Right lobe of liver (tissue), 6 donors: ENCODE measurements around the gene KIF1A. TPM values are rescaled to one million over a fixed set of nuclear protein-coding genes. Genes with fewer than 3 reads are reported as not detected.
"Not testable (repeated sequence)": the region's sequence is repeated elsewhere in the genome, so short reads cannot be mapped to it uniquely, and the experiment has no call there.

Experiments
- ATAC-seq, 4 donors: fragments of 200-7000 bp; cut with Tn5 transposase; one replicate each; pipeline ENCODE4 v1.9.1; 2020; ENCODE audit warnings: mild to moderate bottlenecking in 4 of 4, moderate library complexity in 4 of 4
- DNase-seq, 3 donors: peaks; one replicate each; pipeline ENCODE4 v3.0.0-alpha.2; 2020
- H3K27ac ChIP-seq, 3 donors: fragments of 200-600 bp; one replicate each; pipeline ENCODE4 v1.8.0; 2022
- H3K27me3 ChIP-seq, 2 donors: fragments of 200-600 bp; one replicate each; pipeline ENCODE4 v1.8.0; 2022
- H3K36me3 ChIP-seq, 4 donors: fragments of 200-600 bp; sonication (generic) in 1 of 4; one replicate each; pipeline versions ENCODE4 v1.5.1 to v1.8.0; 2017 to 2022; ENCODE audit warnings: control low read depth in 1 of 4
- H3K4me1 ChIP-seq, 4 donors: fragments of 200-600 bp; sonication (generic) in 1 of 4; one replicate each; pipeline versions ENCODE4 v1.5.1 to v1.8.0; 2017 to 2022; ENCODE audit warnings: control low read depth in 1 of 4
- H3K4me3 ChIP-seq, 3 donors: fragments of 200-600 bp; one replicate each; pipeline ENCODE4 v1.8.0; 2022
- H3K9me3 ChIP-seq, 4 donors: fragments of 200-600 bp; sonication (generic) in 1 of 4; one replicate each; pipeline versions ENCODE4 v1.5.1 to v1.8.0; 2017 to 2022; ENCODE audit warnings: control low read depth in 1 of 4
- POLR2A ChIP-seq: fragments of 450-650 bp; IDR thresholded peaks from one replicate; pipeline ENCODE4 v1.6.1; 2017; ENCODE audit warnings: antibody characterized with exemption, mild to moderate bottlenecking
- WGBS: methylation state at CpG from one replicate; pipeline ENCODE4 v1.1.6; 2018; ENCODE audit warnings: low coverage, low lambda C conversion rate; ENCODE audit not compliant: insufficient coverage; ENCODE audit errors: missing lambda C conversion rate; 5-methylcytosine and 5-hydroxymethylcytosine counted together
- intact Hi-C, 2 donors: fragments of 100-400 bp; cut with DNase I; formaldehyde crosslinking; loops; one replicate each; pipeline versions ENCODE4 v1.11.2 to v1.14.1; 2022
- total RNA-seq, 6 experiments: library from RNA; depleted of rRNA in 2 of 6; stranded (reverse); fragments of >200 nt in 2 of 6; fragmentation: NEBNext Ultra II Directional in 3 of 6; extraction: Animal tissue kit (Norgen Biotek cat#: 25700) in 3 of 6; gene quantifications; one replicate each; pipeline versions ENCODE4 v1.1.0 to v1.2.4, GENCODE V29; 2016 to 2023
- TF ChIP-seq, protein P1 (sequence below), 4 donors: fragments of 200-600 bp in 3 of 4; fragments of 450-650 bp in 1 of 4; IDR thresholded peaks; one replicate each; pipeline versions ENCODE4 v1.5.1 to v1.8.0; 2016 to 2022; ENCODE audit warnings: antibody characterized with exemption in 4 of 4, mild to moderate bottlenecking in 2 of 4
- donor health status: DM: no; HTN: yes; CAD: no.
- donor health status: DM: no; HTN: no; CAD: no.
- donor health status: DM: no; HTN: no; CAD: no.
- donor health status: DM: no; HTN: yes; CAD: no.
- donor health status: DM: no; HTN: yes; CAD: no.

KIF1A gene
- total RNA-seq, 6 experiments from 2014 or later: 0.31 to 0.87 (median 0.56) TPM

DNA sequence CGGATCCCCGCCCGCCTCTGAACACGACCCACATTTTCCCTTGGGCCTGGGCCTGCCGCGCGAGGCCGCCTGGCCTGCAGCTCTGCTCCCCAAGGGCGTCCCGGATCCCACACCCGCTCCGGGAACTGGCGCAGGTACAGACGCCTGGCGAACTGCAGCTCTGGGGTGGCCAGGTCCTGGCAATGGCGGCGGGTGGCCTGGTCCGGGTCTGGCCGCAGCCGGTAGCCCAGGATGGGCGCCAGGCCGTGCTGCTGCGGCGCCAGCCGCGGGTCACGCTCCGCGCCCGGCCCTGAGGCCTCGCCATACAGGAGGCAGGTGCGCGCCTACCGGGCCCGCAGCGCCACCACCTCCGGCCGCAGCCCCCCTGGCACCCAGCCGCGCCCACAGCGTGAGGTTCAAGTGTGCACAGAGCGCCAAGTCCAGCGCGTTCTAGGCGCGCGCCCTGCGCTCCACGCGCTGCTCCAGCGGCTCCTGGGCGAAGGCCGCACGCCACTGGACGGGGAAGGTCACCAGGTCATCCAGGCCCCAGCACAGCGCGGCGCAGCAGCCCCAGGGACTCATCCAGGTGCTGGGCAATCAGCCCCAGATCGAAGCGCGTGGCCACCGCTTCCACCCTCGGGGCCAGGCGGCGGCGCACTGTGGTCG lies 118.8 kb downstream of the KIF1A start:
- TF ChIP-seq POLR2A: no peak
- TF ChIP-seq, protein P1, sequence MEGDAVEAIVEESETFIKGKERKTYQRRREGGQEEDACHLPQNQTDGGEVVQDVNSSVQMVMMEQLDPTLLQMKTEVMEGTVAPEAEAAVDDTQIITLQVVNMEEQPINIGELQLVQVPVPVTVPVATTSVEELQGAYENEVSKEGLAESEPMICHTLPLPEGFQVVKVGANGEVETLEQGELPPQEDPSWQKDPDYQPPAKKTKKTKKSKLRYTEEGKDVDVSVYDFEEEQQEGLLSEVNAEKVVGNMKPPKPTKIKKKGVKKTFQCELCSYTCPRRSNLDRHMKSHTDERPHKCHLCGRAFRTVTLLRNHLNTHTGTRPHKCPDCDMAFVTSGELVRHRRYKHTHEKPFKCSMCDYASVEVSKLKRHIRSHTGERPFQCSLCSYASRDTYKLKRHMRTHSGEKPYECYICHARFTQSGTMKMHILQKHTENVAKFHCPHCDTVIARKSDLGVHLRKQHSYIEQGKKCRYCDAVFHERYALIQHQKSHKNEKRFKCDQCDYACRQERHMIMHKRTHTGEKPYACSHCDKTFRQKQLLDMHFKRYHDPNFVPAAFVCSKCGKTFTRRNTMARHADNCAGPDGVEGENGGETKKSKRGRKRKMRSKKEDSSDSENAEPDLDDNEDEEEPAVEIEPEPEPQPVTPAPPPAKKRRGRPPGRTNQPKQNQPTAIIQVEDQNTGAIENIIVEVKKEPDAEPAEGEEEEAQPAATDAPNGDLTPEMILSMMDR (IDR thresholded peaks at IDR 0.05): no peak
- H3K4me3 ChIP-seq: no peak overlapping the region
- no peaks in the 10 kb centered on the region for H3K4me1 ChIP-seq
- H3K27me3 ChIP-seq: no peaks in the 10 kb centered on the region
- DNase-seq: peak in 2 of 3 donors; percentile 10 to 46
- ATAC-seq: no peak
- no peak overlapping the region for H3K27ac ChIP-seq
- intact Hi-C loops: no loop called here
- no peaks in the 10 kb centered on the region for H3K9me3 ChIP-seq
- no peaks in the 10 kb centered on the region for H3K36me3 ChIP-seq
- WGBS: no CpG with 5 or more reads among the region's 67 CpGs

DNA sequence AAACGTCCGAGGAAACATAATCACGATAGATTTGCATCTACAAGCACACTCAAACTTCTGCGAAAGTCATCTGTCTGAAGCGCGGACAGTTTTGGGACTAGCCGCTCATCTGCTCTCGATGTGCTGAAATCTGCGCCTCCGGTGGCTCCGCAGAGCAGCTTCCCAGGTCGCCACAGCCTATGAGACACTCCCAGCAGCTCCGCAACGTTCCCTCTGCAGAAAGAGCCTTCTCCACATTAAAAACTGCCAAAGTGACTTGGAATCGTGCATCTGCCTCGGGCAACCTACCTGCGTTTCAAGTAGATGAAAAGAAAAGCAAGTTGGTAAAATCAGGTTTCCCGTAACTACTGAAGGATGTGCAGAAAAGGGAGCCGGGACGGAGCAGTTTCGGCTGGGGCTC lies 119.4 kb downstream of the KIF1A start:
- H3K4me1 ChIP-seq, H3K27ac ChIP-seq, H3K27me3 ChIP-seq, ATAC-seq, H3K4me3 ChIP-seq, intact Hi-C loops, H3K9me3 ChIP-seq, H3K36me3 ChIP-seq: not testable (repeated sequence)
- peak in 1 of 3 donors; percentile 23 for DNase-seq
- 55% methylated on average over 6 of the region's 21 CpGs for WGBS

DNA sequence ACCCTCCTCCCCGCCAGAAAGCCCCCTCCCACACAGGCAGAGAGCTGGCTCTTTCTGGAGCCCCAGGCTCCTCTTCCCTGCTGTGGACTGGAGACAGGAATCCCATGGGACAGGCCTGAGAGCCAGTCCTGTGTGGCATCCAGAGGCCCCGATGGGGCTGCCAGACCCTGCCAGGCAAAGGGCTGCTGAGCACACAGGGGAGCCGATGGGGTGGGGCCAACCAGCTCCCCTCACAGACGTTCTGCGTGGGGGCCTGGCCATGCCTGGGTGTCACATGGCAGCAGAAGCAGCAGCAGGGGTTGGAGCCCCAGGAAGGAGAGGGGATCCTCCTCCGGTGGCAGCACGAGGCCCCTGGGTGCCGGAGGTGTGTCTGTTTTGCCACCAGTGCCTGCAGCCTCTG lies 120.2 kb downstream of the KIF1A start:
- peak in 1 of 3 donors; percentile 26 for DNase-seq
- H3K36me3 ChIP-seq, H3K9me3 ChIP-seq, H3K4me1 ChIP-seq, H3K4me3 ChIP-seq, ATAC-seq, H3K27me3 ChIP-seq, intact Hi-C loops, H3K27ac ChIP-seq: not testable (repeated sequence)
- no CpG with 5 or more reads among the region's 8 CpGs for WGBS

DNA sequence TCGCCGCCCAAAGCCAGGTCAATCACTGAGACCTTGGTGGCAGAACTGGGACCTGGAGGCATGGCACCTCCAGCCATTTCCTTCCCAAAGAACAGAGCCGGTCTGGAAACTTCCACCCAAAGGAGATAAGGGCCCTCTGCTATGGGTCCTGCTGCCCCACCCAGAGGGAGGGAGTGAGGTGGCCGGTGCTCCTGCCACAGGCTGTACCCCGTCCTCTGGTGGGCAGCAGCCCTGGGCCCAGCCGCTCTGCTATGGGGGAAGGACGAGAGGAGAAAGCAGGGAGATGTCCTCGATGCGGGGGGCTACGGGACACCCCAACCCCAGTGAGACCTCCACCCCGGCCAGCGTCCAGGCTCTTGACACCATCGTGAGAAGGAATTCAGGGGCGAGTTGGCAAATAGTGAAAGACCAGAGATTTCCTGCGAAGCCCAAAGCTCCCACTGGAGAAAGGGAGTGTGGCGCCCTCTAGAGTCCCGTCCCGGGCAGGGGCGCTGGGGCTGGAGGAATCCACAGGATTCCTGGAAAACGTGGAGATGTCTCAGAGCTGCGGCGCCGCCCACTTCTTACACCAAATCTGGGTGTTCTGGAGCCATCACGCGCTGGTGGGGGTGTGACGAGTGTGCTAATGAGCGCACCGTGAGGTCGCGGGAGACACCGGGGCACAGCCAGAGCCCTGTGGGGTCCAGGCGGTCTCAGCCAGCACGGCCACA lies 121.0 kb downstream of the KIF1A start:
- DNase-seq (peak; percentile 19 to 46 (median 43)), ATAC-seq (peak; percentile 16 to 62 (median 50))
- H3K27me3 ChIP-seq, H3K4me1 ChIP-seq, H3K4me3 ChIP-seq, H3K9me3 ChIP-seq, H3K27ac ChIP-seq, H3K36me3 ChIP-seq, intact Hi-C loops: not testable (repeated sequence)
- WGBS: 18% methylated on average over 2 of the region's 33 CpGs

DNA sequence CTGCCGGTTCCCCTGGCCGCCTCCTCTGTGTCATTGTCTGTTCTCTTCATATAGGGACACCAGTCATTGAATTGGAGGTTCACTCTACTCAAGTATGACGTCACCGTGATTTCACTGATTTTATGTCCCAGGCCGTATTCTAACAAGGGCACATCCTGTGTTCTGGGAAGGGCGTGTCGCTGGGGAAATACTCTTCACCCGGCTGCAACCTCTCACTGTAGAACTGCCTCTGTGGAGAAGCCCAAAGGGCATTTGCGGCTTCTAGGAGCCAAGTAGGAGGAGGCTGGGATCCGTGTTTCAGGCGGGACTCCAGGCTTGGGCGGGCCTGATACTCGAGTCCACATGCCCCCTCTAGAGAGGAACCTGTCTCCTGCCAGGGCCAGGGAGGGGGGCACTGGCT lies 123.5 kb downstream of the KIF1A start:
- DNase-seq, intact Hi-C loops: not testable (repeated sequence)

DNA sequence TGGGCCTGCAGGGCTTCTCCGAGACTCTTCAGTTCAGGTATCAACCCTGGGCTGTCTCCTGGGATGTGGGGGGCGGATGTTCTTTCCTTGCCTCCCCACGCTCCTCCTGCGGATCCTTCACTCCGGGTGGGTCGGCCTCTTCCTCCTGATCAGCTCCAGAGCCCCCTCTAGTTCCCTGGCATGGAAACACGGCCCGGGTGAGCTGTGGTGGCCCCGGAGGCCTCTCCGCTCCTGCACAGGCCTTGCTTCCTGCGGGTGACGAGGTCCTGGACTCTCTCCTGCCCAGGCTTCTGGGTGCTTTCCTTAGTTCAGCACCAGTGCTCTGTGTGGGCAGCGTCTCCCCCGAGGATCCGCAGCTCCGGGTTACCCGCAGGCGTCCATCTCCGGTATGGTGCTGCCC lies 124.4 kb downstream of the KIF1A start:
- intact Hi-C loops, H3K4me3 ChIP-seq, ATAC-seq, DNase-seq, H3K9me3 ChIP-seq, H3K4me1 ChIP-seq, H3K27me3 ChIP-seq, H3K36me3 ChIP-seq, H3K27ac ChIP-seq: not testable (repeated sequence)
- no CpG with 5 or more reads among the region's 19 CpGs for WGBS

More for the DNA sequence above, 123.5 kb downstream of the KIF1A start:
- H3K36me3 ChIP-seq, H3K4me3 ChIP-seq, H3K27me3 ChIP-seq, H3K27ac ChIP-seq, H3K4me1 ChIP-seq, H3K9me3 ChIP-seq, ATAC-seq: not testable (repeated sequence)
- no CpG with 5 or more reads among the region's 13 CpGs for WGBS

DNA sequence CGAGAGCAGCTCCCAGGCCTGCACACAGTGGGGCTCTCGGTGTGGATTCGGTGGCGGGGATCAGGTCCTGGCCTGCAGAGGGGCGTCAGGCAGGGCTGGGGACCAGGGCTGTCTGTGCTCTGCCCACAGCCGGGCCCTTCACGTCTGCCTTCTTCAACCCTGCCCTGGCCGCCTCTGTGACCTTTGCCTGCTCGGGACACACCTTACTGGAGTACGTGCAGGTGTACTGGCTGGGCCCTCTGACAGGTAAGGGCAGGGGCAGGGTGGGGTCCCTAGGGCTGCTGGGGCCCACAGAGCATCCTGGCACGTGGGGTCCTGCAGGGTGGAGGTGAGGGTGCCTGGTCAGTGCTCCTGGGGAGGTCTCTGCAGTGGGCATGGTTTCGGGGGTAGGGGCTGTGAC lies 125.7 kb downstream of the KIF1A start:
- intact Hi-C loops, DNase-seq, H3K27me3 ChIP-seq, ATAC-seq, H3K9me3 ChIP-seq, H3K36me3 ChIP-seq, H3K27ac ChIP-seq, H3K4me1 ChIP-seq, H3K4me3 ChIP-seq: not testable (repeated sequence)
- WGBS: no CpG with 5 or more reads among the region's 12 CpGs

DNA sequence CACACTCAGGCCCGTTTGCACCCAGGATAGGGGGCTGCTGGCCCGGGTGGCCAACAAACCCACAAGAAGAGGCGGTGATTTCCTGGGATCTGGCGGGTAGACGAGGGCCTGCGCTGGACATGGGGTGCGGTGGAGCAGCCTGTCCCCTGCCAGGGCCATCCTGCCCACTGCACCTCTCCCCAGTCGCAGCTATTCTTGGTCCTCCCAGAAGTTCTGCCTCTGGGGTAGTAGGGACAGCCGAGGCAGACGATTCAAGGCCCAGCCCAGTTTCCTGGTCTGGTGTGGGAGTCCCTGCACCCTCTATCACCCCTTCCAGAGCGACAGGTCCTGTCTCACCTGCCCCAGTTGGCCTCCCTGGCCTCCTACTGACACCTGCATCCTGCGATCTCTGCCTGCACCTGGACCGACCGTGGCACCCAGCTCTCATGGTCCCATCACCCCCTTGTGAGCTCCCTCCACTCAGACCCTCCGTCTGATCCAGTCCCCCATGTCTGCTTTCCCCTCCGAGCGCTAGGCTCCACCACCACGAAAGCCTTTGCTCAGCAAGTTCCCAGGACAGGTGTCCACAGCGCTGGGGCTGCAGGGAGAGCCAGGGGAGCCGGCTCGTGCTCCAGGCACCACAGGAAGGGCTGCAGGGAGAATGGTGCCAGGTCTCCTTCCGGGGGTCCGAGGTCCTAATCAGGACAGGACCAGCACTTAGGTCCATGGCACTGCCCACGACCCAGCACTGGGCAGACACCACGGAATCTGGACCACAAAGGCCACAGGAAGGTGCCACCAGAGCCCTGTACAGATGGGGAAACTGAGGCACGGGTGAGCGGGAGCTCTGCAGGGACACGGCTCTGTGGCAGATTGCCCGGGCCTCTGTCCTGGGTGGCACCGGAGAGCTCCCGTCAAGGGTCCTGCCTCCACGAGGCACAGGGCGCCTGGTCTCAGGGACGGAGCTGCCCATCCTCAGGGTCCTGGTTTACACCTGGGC lies 127.1 kb downstream of the KIF1A start:
- H3K4me1 ChIP-seq, H3K4me3 ChIP-seq, H3K27ac ChIP-seq, H3K36me3 ChIP-seq, intact Hi-C loops, H3K9me3 ChIP-seq, ATAC-seq, H3K27me3 ChIP-seq: not testable (repeated sequence)
- peak in 1 of 3 donors; percentile 27 for DNase-seq
- WGBS: no CpG with 5 or more reads among the region's 34 CpGs

DNA sequence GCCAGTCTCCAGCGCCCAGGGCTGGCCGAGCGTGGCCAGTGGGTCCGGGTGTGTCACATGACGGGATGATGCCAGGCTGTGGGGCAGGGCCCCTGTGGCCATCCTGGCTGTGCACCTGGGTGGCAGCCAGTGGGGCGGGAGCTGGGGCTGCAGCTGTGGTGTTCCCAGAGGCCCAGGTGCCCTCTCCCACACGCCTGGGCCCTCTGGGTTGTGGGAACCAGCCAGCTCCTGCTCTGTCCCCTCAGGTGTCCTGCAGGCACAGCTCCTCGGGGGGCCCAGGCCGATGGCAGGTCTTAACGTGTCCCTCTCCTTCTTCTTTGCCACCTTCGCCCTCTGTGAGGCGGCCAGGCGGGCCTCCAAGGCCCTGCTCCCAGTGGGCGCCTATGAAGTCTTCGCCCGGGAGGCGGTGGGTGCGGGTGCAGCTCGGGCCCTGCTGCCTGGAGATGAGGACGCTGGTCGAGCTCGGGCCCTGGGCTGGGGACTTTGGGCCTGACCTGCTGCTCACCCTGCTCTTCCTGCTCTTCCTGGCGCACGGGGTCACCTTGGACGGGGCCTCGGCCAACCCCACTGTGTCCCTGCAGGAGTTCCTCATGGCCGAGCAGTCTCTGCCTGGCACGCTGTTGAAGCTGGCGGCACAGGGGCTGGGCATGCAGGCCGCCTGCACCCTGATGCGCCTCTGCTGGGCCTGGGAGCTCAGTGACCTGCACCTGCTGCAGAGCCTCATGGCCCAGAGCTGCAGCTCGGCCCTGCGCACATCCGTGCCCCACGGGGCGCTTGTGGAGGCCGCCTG lies 128.2 kb downstream of the KIF1A start, which contains the start of gene AQP12A:
Gene AQP12A (plus strand): TSS at position 236 of the 790 bp plus-strand sequence. CDS start 48 bp downstream, at position 284.
- peak in 2 of 3 donors; percentile 14 to 23 for DNase-seq
- intact Hi-C loops, H3K27me3 ChIP-seq, H3K27ac ChIP-seq, H3K4me1 ChIP-seq, H3K4me3 ChIP-seq, H3K36me3 ChIP-seq, ATAC-seq, H3K9me3 ChIP-seq: not testable (repeated sequence)
- no CpG with 5 or more reads among the region's 37 CpGs for WGBS
